CD14-positive monocyte (primary cell): ENCODE results near the gene ERG. TPM values are rescaled to one million over a fixed set of nuclear protein-coding genes. Genes with fewer than 3 reads are reported as not detected.

Experiments
- DNase-seq, 3 donors: peaks; one replicate each; pipeline ENCODE4 v3.0.0-alpha.2; 2011 to 2022
- H2AFZ ChIP-seq: 2 replicates; pipeline ENCODE4 v1.6.0; 2012; ENCODE audit warnings: mild to moderate bottlenecking, low read depth, low read length, inconsistent platforms; ENCODE audit not compliant: insufficient read depth, poor library complexity, severe bottlenecking
- H3K27ac ChIP-seq, 2 donors: 1 replicate in 1 of 2; 2 replicates in 1 of 2; pipeline ENCODE4 v1.5.1; 2012 to 2013; ENCODE audit warnings: low read length in 2 of 2, control low read depth in 1 of 2, inconsistent platforms in 1 of 2, low read depth in 1 of 2, mild to moderate bottlenecking in 1 of 2
- H3K27me3 ChIP-seq, 2 donors: one replicate each; pipeline versions ENCODE4 v1.6.0 to v1.6.1; 2011 to 2013; ENCODE audit warnings: low read length in 2 of 2; ENCODE audit not compliant: control insufficient read depth in 2 of 2, insufficient read depth in 2 of 2
- H3K36me3 ChIP-seq, 2 donors: replicated peaks in 1 of 2; 1 replicate in 1 of 2; 2 replicates in 1 of 2; pipeline versions ENCODE4 v1.5.1 to v1.6.1; 2012 to 2013; ENCODE audit warnings: low read length in 2 of 2, control low read depth in 1 of 2, inconsistent platforms in 1 of 2, mild to moderate bottlenecking in 1 of 2; ENCODE audit not compliant: insufficient read depth in 2 of 2, control insufficient read depth in 1 of 2
- H3K4me1 ChIP-seq, 2 donors: 1 replicate in 1 of 2; 2 replicates in 1 of 2; pipeline versions ENCODE4 v1.5.1 to v1.6.1; 2012 to 2013; ENCODE audit warnings: low read length in 2 of 2, control low read depth in 1 of 2, inconsistent platforms in 1 of 2, mild to moderate bottlenecking in 1 of 2, moderate library complexity in 1 of 2; ENCODE audit not compliant: insufficient read depth in 2 of 2, control insufficient read depth in 1 of 2
- H3K4me2 ChIP-seq: replicated peaks from 2 replicates; pipeline ENCODE3; 2012; ENCODE audit warnings: low read length, moderate library complexity, mild to moderate bottlenecking; ENCODE audit not compliant: poor library complexity, severe bottlenecking; ENCODE audit errors: extremely low read depth
- H3K4me3 ChIP-seq, 3 experiments: fragments of 200-600 bp in 1 of 3; sonication (generic) in 1 of 3; replicated peaks in 1 of 3; 1 replicate in 2 of 3; 2 replicates in 1 of 3; pipeline ENCODE4 v1.5.1; 2011 to 2013; ENCODE audit warnings: low read length in 3 of 3, mild to moderate bottlenecking in 3 of 3, control low read depth in 2 of 3, low read depth in 2 of 3, inconsistent platforms in 1 of 3, moderate library complexity in 1 of 3
- H3K79me2 ChIP-seq: 2 replicates; pipeline ENCODE4 v1.6.0; 2012; ENCODE audit warnings: mild to moderate bottlenecking, control low read depth, inconsistent platforms, low read length, moderate library complexity; ENCODE audit not compliant: insufficient read depth
- H3K9ac ChIP-seq: 2 replicates; pipeline ENCODE4 v1.6.0; 2017; ENCODE audit warnings: low read length, mild to moderate bottlenecking; ENCODE audit not compliant: insufficient read depth, poor library complexity, severe bottlenecking
- H3K9me3 ChIP-seq, 2 donors: replicated peaks in 1 of 2; 1 replicate in 1 of 2; 2 replicates in 1 of 2; pipeline versions ENCODE4 v1.5.1 to v1.6.1; 2012 to 2013; ENCODE audit warnings: low read length in 2 of 2, control low read depth in 1 of 2; ENCODE audit not compliant: control insufficient read depth in 1 of 2, insufficient read depth in 1 of 2
- H4K20me1 ChIP-seq: 2 replicates; pipeline ENCODE4 v1.6.0; 2012; ENCODE audit warnings: mild to moderate bottlenecking, low read length, control low read depth, moderate library complexity; ENCODE audit not compliant: insufficient read depth
- H3K27ac Mint-ChIP-seq, 7 donors: one replicate each; pipeline ENCODE4 v1.8.0; 2020; ENCODE audit warnings: mild to moderate bottlenecking in 7 of 7, mixed read lengths in 7 of 7, moderate library complexity in 6 of 7, inconsistent platforms in 2 of 7
- H3K27me3 Mint-ChIP-seq, 3 donors: one replicate each; pipeline ENCODE4 v1.8.0; 2021 to 2022; ENCODE audit warnings: low read depth in 3 of 3, mild to moderate bottlenecking in 3 of 3, mixed read lengths in 3 of 3, moderate library complexity in 3 of 3, inconsistent platforms in 1 of 3
- H3K36me3 Mint-ChIP-seq, 2 donors: one replicate each; pipeline ENCODE4 v1.8.0; 2020; ENCODE audit warnings: mixed read lengths in 2 of 2, inconsistent platforms in 1 of 2, mild to moderate bottlenecking in 1 of 2
- H3K4me1 Mint-ChIP-seq: one replicate; pipeline ENCODE4 v1.8.0; 2020; ENCODE audit warnings: mild to moderate bottlenecking, mixed read lengths
- H3K4me3 Mint-ChIP-seq, 2 donors: one replicate each; pipeline ENCODE4 v1.8.0; 2020; ENCODE audit warnings: mild to moderate bottlenecking in 2 of 2, mixed read lengths in 2 of 2, moderate library complexity in 1 of 2
- H3K9me3 Mint-ChIP-seq, 7 donors: one replicate each; pipeline ENCODE4 v1.8.0; 2020 to 2022; ENCODE audit warnings: mixed read lengths in 7 of 7, mild to moderate bottlenecking in 6 of 7, moderate library complexity in 6 of 7, inconsistent platforms in 2 of 7
- CTCF ChIP-seq: fragments of 200-600 bp; IDR thresholded peaks from one replicate; pipeline ENCODE4 v1.8.0; 2022; ENCODE audit warnings: antibody characterized with exemption, mild to moderate bottlenecking
- WGBS: methylation state at CpG from one replicate; pipeline ENCODE4 v1.1.5; 2013; ENCODE audit warnings: missing lambda C conversion rate; ENCODE audit not compliant: insufficient coverage; 5-methylcytosine and 5-hydroxymethylcytosine counted together
- intact Hi-C, 2 donors: fragments of 100-400 bp; cut with micrococcal nuclease; formaldehyde crosslinking; loops; one replicate each; pipeline versions ENCODE4 v1.15.0 to v1.15.1; 2023
- polyA plus RNA-seq, 3 donors: library from polyadenylated mRNA; depleted of rRNA in 1 of 3; unstranded in 2 of 3; stranded (reverse) in 1 of 3; fragments of 300-500 nt in 2 of 3; fragments of >200 nt in 1 of 3; fragmentation: Illumina TruSeq in 2 of 3; gene quantifications; 1 replicate in 2 of 3; 2 replicates in 1 of 3; pipeline ENCODE4 v1.2.3, GENCODE V29; 2012 to 2021

Gene ERG
- polyA plus RNA-seq, 3 donors: 0.16 to 0.22 TPM; not detected in 1

DNA sequence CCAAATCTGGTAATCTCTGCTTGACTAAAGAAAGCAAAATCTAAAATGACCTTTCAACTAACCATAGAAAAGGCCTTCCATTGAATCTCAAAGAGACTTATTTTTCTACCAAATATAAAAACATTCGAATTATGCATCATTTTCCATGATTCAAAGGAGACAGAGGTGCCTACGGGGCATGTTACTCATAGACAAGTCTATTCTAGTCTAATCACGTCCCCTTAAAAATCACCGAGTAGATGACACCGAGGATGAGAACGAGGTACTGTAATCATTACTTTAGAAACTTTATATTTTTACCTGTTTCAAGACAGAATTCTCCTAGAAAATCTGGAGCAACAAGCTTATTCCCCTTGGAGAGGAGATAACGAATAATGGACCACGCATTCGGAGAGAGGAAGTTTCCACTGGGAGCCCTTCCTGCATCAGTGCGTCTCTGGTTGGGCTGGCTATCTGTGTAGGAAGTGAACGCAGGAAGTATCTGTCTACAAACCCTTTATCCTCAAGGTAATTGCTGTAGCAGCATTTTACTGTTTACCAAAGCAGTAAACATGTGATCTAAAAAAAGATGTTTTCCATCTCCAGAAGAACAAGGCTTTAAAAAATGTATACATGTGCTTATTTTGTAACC lies 9.5 kb downstream of the ERG start:
- H3K9me3 Mint-ChIP-seq: peaks cover 0 to under 1% (median 0%) of the 10 kb centered on the region in 7 donors
- peak overlapping the region; percentile 41 for H3K4me2 ChIP-seq
- H3K27me3 Mint-ChIP-seq: no peaks in the 10 kb centered on the region

GRCh38 chr21:38487901-38488639 lies 10.2 kb downstream of the ERG start:
- H3K36me3 ChIP-seq: no peaks in the 10 kb centered on the region
- H3K9ac ChIP-seq: no peak overlapping the region
- TF ChIP-seq CTCF: no peak
- Mint-ChIP-seq H3K9me3 (no peaks in the 10 kb centered on the region), H3K27me3 (no peaks in the 10 kb centered on the region), H3K4me1 (peaks cover 65% of the 10 kb centered on the region), H3K36me3 (no peaks in the 10 kb centered on the region), H3K27ac (peak overlapping the region in 1 of 7 donors; percentile 78), H3K4me3 (no peak overlapping the region)
- WGBS: 37% methylated on average over 3 of the region's 10 CpGs
- peaks cover 67% of the 10 kb centered on the region for H3K79me2 ChIP-seq
- no peak for DNase-seq
- H3K27me3 ChIP-seq: no peaks in the 10 kb centered on the region
- no peaks in the 10 kb centered on the region for H3K9me3 ChIP-seq
- no peak overlapping the region for H3K4me2 ChIP-seq
- H4K20me1 ChIP-seq: no peaks in the 10 kb centered on the region
- H3K4me1 ChIP-seq: peaks cover 24 to 51% of the 10 kb centered on the region in 2 donors
- intact Hi-C loops: no loop called here
- no peak overlapping the region for H3K27ac ChIP-seq
- H2AFZ ChIP-seq: no peak overlapping the region
- H3K4me3 ChIP-seq: no peak overlapping the region

More for the DNA sequence above, 9.5 kb downstream of the ERG start:
- Mint-ChIP-seq H3K27ac (no peak overlapping the region), H3K4me1 (peaks cover 72% of the 10 kb centered on the region), H3K36me3 (no peaks in the 10 kb centered on the region), H3K4me3 (peak overlapping the region; percentile 37 to 63)
- Histone ChIP-seq H3K9ac (no peak overlapping the region), H2AFZ (no peak overlapping the region), H4K20me1 (no peaks in the 10 kb centered on the region), H3K4me3 (peak overlapping the region in 1 of 3 experiments; percentile 35), H3K27ac (no peak overlapping the region), H3K27me3 (no peaks in the 10 kb centered on the region), H3K36me3 (no peaks in the 10 kb centered on the region), H3K79me2 (peaks cover 72% of the 10 kb centered on the region), H3K4me1 (peaks cover 28 to 55% of the 10 kb centered on the region in 2 donors), H3K9me3 (no peaks in the 10 kb centered on the region)
- intact Hi-C loops: no loop called here
- DNase-seq: peak in 1 of 3 donors; percentile 48
- TF ChIP-seq CTCF: no peak
- 37% methylated on average over 3 of the region's 11 CpGs for WGBS
